NCI-H1694 (cell line): ENCODE results near the gene IL37.

Experiments used
- DNase-seq: peaks from one replicate; lab custom pipeline; 2025; lab: John Stamatoyannopoulos, UW

The IL37 gene

GRCh38 chr2:112960230-112960825 lies 49.4 kb downstream of the IL37 start:
- DNase-seq = no peak

GRCh38 chr2:112962308-112963175 lies 51.6 kb downstream of the IL37 start:
- DNase-seq = no peak

GRCh38 chr2:112967023-112967422 lies 56.1 kb downstream of the IL37 start:
- DNase-seq = no peak
